Adrenal gland (tissue), 5 donors: ENCODE measurements around the gene CALM3.

ENCODE experiments used
- POLR2A ChIP-seq, 2 donors: fragments of 450-650 bp; IDR thresholded peaks; one replicate each; pipeline ENCODE4 v1.6.1; 2017; ENCODE audit warnings: antibody characterized with exemption in 2 of 2, mild to moderate bottlenecking in 2 of 2, moderate library complexity in 1 of 2
- TF ChIP-seq, protein P1 (sequence below), 6 experiments: fragments of 450-650 bp in 4 of 6; fragments of 200-600 bp in 2 of 6; sonication (generic) in 1 of 6; IDR thresholded peaks; 1 replicate in 5 of 6; 2 replicates in 1 of 6; pipeline versions ENCODE4 v1.5.1 to v1.8.0; 2016 to 2021; ENCODE audit warnings: antibody characterized with exemption in 6 of 6, mild to moderate bottlenecking in 2 of 6, moderate library complexity in 1 of 6
- donor health status: DM: no; HTN: no; CAD: no.

DNA sequence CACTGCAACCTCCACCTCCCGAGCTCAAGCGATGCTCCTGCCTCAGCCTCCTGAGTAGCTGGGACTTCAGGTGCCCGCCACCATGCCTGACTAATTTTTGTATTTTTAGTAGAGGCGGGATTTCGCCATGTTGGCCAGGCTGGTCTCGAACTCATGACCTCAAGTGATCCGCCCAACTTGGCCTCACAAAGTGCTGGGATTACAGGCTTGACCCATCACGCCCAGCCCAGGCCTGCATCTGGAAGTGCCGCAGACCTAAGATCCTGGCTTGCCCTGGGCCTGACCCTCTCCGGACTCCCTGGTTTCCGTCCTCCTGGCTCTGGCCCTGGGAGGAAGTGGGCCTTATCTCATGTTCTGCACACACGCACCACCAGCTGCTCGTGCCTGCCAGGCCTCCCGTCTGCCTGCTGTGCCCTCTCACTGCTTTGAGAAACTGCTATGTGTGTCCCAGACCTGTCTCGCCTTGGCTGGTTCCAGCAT lies 28.5 kb downstream of the CALM3 start:
- TF ChIP-seq, protein P1, sequence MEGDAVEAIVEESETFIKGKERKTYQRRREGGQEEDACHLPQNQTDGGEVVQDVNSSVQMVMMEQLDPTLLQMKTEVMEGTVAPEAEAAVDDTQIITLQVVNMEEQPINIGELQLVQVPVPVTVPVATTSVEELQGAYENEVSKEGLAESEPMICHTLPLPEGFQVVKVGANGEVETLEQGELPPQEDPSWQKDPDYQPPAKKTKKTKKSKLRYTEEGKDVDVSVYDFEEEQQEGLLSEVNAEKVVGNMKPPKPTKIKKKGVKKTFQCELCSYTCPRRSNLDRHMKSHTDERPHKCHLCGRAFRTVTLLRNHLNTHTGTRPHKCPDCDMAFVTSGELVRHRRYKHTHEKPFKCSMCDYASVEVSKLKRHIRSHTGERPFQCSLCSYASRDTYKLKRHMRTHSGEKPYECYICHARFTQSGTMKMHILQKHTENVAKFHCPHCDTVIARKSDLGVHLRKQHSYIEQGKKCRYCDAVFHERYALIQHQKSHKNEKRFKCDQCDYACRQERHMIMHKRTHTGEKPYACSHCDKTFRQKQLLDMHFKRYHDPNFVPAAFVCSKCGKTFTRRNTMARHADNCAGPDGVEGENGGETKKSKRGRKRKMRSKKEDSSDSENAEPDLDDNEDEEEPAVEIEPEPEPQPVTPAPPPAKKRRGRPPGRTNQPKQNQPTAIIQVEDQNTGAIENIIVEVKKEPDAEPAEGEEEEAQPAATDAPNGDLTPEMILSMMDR (IDR thresholded peaks at IDR 0.05) = no peak
- TF ChIP-seq POLR2A (IDR thresholded peaks at IDR 0.05) = no peak
